ENCODE measurements around the gene NHSL1. TPM values are rescaled to one million over a fixed set of nuclear protein-coding genes. Genes with fewer than 3 reads are reported as not detected.
A peak's percentile ranks its signal among the peaks of the same experiment; 100 is the strongest.

NHSL1 gene
- total and polyA plus RNA-seq, 2 of the 8 experiments (the other 6 are each of a cell fraction or from before 2014, with no cell fraction given): 7.2 to 32.4 TPM

GRCh38 chr6:138393871-138394783 is 105.2 kb downstream of the NHSL1 start:
- 92% methylated on average over 5 of the region's 5 CpGs; no CpG with 5 or more reads in 1 of the 2 experiments for WGBS, 2 experiments (ENCODE audit: extremely low coverage in 1 of 2, insufficient coverage in 1 of 2, insufficient read length in 1 of 2, insufficient replicate concordance in 2 of 2, low coverage in 1 of 2, low lambda C conversion rate in 2 of 2, missing lambda C conversion rate in 1 of 2)
- FAIRE-seq: no peak

More at GRCh38 chr6:138393871-138394783, 105.2 kb downstream of the NHSL1 start:
- Histone ChIP-seq H2AFZ (ENCODE audit: low read length) (peak overlapping the region; percentile 48; the same call in 1 of the 2 replicates), H3K4me1 (replicated peaks in 1 of 4; ENCODE audit: control insufficient read depth in 3 of 4, insufficient read depth in 4 of 4, low read length in 3 of 4) (0 out of 7 replicates have a peak, but pooled peaks cover 0 to 1% (median 0%) of the 10 kb centered on the region in 4 experiments), H3K27ac (ENCODE audit: low read depth, low read length) (no peak overlapping the region), H2BK120ac (replicated peaks; ENCODE audit: low read depth, low read length) (no peak overlapping the region), H3K36me3 (ENCODE audit: control insufficient read depth in 2 of 4, insufficient read depth in 4 of 4, low read length in 3 of 4) (no peaks in the 10 kb centered on the region), H4K91ac (replicated peaks; ENCODE audit: insufficient read length, low read length) (no peak overlapping the region), H2AK5ac (ENCODE audit: low read depth, low read length) (no peak overlapping the region), H3K23me2 (ENCODE audit: low read depth, low read length) (no peaks in the 10 kb centered on the region), H3K9ac (replicated peaks in 1 of 4; ENCODE audit: extremely low read depth in 1 of 4, low read depth in 3 of 4, low read length in 3 of 4) (no peak overlapping the region), H2BK20ac (ENCODE audit: low read length) (no peak overlapping the region), H2BK5ac (ENCODE audit: low read depth, low read length) (no peak overlapping the region), H3K18ac (ENCODE audit: extremely low read depth, low read length) (no peak overlapping the region), H2BK15ac (ENCODE audit: low read length) (no peak overlapping the region), H3K79me1 (ENCODE audit: low read depth, low read length) (no peaks in the 10 kb centered on the region), H3K56ac (replicated peaks; ENCODE audit: insufficient read length, low read depth, low read length) (no peak overlapping the region), H3K14ac (ENCODE audit: insufficient read length) (no peak overlapping the region), H3K79me2 (ENCODE audit: control insufficient read depth in 1 of 2, insufficient read depth in 2 of 2, low read length in 2 of 2) (no peaks in the 10 kb centered on the region), H3K4me2 (ENCODE audit: insufficient read depth in 1 of 2, low read depth in 2 of 2, low read length in 2 of 2) (no peak overlapping the region), H4K8ac (ENCODE audit: extremely low read depth, insufficient read depth, low read length) (no peak overlapping the region), H2BK12ac (ENCODE audit: low read depth, low read length) (no peak overlapping the region), H3K4ac (replicated peaks; ENCODE audit: insufficient read length, low read depth, low read length) (no peak overlapping the region), H3K4me3 (ENCODE audit: extremely low read depth in 1 of 4, insufficient read depth in 2 of 4, low read depth in 3 of 4, low read length in 4 of 4) (no peak overlapping the region), H4K20me1 (replicated peaks in 1 of 2; ENCODE audit: control insufficient read depth in 1 of 2, insufficient read depth in 2 of 2, low read length in 2 of 2) (no peaks in the 10 kb centered on the region), H4K5ac (ENCODE audit: insufficient read length, low read depth, low read length) (no peak overlapping the region), H3K27me3 (replicated peaks in 1 of 4; ENCODE audit: control insufficient read depth in 3 of 4, extremely low read depth in 1 of 4, insufficient read depth in 3 of 4, low read length in 3 of 4) (no peaks in the 10 kb centered on the region), H3K23ac (ENCODE audit: insufficient read length) (no peak overlapping the region), H3K9me3 (ENCODE audit: insufficient read depth in 2 of 2, low read depth in 1 of 2, low read length in 1 of 2) (no peaks in the 10 kb centered on the region)
- DNase-seq (ENCODE audit: low read depth in 1 of 2, low spot score in 2 of 2): no peak
- POLR2A ChIA-PET (ENCODE audit: partially characterized antibody): interaction anchor here (0.7 kb wide), 1 partner anchor 74 kb away, joined by 3 read pairs; no protein-coding TSS in a partner anchor
- TF ChIP-seq SAP30 (IDR thresholded peaks at IDR 0.05; ENCODE audit: insufficient read depth, insufficient replicate concordance, low read length): no peak
- TF ChIP-seq BCL11A (IDR thresholded peaks at IDR 0.05; ENCODE audit: low read depth in 2 of 2, low read length in 2 of 2): no peak
- TF ChIP-seq SUZ12 (IDR thresholded peaks at IDR 0.05; ENCODE audit: low read length): no peak
- CTCF ChIA-PET (ENCODE audit: partially characterized antibody): interaction anchor here (0.6 to 2.1 kb wide), 7 partner anchors 10 to 279 kb away, joined by 3 to 4 read pairs (median 3); partner anchors contain the start of genes HEBP2 and SMIM28
